Left ventricle myocardium inferior (tissue), 1 donor: ENCODE data around the gene RPAIN. TPM values are rescaled to one million over a fixed set of nuclear protein-coding genes. Genes with fewer than 3 reads are reported as not detected.

ENCODE experiments used
- DNase-seq: peaks from one replicate; pipeline ENCODE4 v3.0.0-alpha.2; 2020
- H3K27ac ChIP-seq: fragments of 200-600 bp; replicated peaks from 2 replicates; pipeline ENCODE4 v1.8.0; 2021
- H3K27me3 ChIP-seq: fragments of 200-600 bp; 2 replicates; pipeline ENCODE4 v1.8.0; 2021; ENCODE audit warnings: low read depth
- H3K36me3 ChIP-seq: fragments of 200-600 bp; 2 replicates; pipeline ENCODE4 v1.8.0; 2021
- H3K4me1 ChIP-seq: fragments of 200-600 bp; 2 replicates; pipeline ENCODE4 v1.8.0; 2021
- H3K4me3 ChIP-seq: fragments of 200-600 bp; 2 replicates; pipeline ENCODE4 v1.8.0; 2021; ENCODE audit warnings: mild to moderate bottlenecking, moderate library complexity
- H3K9me3 ChIP-seq: fragments of 200-600 bp; replicated peaks from 2 replicates; pipeline ENCODE4 v1.8.0; 2021
- CTCF ChIP-seq: fragments of 200-600 bp; IDR thresholded peaks from 2 replicates; pipeline ENCODE4 v1.8.0; 2021; ENCODE audit warnings: antibody characterized with exemption, mild to moderate bottlenecking, borderline replicate concordance
- intact Hi-C: fragments of 100-400 bp; cut with micrococcal nuclease; formaldehyde crosslinking; loops from one replicate; pipeline ENCODE4 v1.11.0; 2022
- total RNA-seq: library from RNA; stranded (reverse); fragmentation: NEBNext Ultra II Directional; extraction: Animal tissue kit (Norgen Biotek cat#: 25700); gene quantifications from one replicate; pipeline ENCODE4 v1.2.1, GENCODE V29; 2021
- donor health status: DM: no; HTN: yes; CAD: no; lungs with severe emphysema.

The RPAIN gene
- total RNA-seq, 1 donor from 2014 or later, result 28.4 TPM

GRCh38 chr17:5405400-5405799 is 14.6 kb upstream of the RPAIN start:
- H3K36me3 ChIP-seq, result peaks cover 99% of the 10 kb centered on the region
- no peak overlapping the region for H3K4me3 ChIP-seq
- no peak for DNase-seq
- no peak for TF ChIP-seq CTCF
- no peak overlapping the region for H3K27ac ChIP-seq
- no peaks in the 10 kb centered on the region for H3K27me3 ChIP-seq
- intact Hi-C loops, result no loop called here
- H3K9me3 ChIP-seq, result no peaks in the 10 kb centered on the region
- no peaks in the 10 kb centered on the region for H3K4me1 ChIP-seq

DNA sequence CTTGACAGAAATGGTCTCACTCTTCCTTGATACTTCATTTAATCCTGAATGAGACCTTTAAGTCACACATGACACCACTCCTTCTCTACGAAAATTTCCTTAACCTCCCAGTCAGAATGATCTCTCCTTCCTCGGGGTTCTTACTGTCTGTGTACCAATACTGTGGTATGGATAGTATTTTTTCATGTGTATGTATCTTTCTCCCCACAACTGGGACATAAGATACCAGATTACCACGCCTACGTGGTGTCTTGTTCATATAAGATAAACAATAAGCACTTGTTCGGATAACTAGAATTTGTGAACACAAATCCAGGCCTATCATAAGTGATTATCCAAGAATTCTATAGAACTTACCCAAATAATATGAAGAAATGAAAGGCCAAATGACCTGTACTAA is 11.8 kb upstream of the RPAIN start:
- no peaks in the 10 kb centered on the region for H3K4me1 ChIP-seq
- no peaks in the 10 kb centered on the region for H3K27me3 ChIP-seq
- intact Hi-C loops, result no loop called here
- no peak for TF ChIP-seq CTCF
- no peak overlapping the region for H3K4me3 ChIP-seq
- H3K27ac ChIP-seq, result no peak overlapping the region
- no peaks in the 10 kb centered on the region for H3K9me3 ChIP-seq
- peaks cover 97% of the 10 kb centered on the region for H3K36me3 ChIP-seq
- no peak for DNase-seq

GRCh38 chr17:5410594-5411272 is 9.2 kb upstream of the RPAIN start:
- H3K36me3 ChIP-seq, result peaks cover 97% of the 10 kb centered on the region
- H3K9me3 ChIP-seq, result no peaks in the 10 kb centered on the region
- no peaks in the 10 kb centered on the region for H3K4me1 ChIP-seq
- no peak for DNase-seq
- no peaks in the 10 kb centered on the region for H3K27me3 ChIP-seq
- intact Hi-C loops, result no loop called here
- no peak overlapping the region for H3K27ac ChIP-seq
- no peak for TF ChIP-seq CTCF
- no peak overlapping the region for H3K4me3 ChIP-seq

- Histone ChIP-seq H3K27me3 (no peaks in the 10 kb centered on the region), H3K9me3 (no peaks in the 10 kb centered on the region), H3K36me3 (peaks cover 85% of the 10 kb centered on the region), H3K27ac (no peak overlapping the region), H3K4me3 (no peak overlapping the region), H3K4me1 (peaks cover 26% of the 10 kb centered on the region)
- DNase-seq, result no peak
- TF ChIP-seq CTCF, result no peak
- intact Hi-C loops, result no loop called here
Observed at GRCh38 chr17:5413682-5414081, 6.3 kb upstream of the RPAIN start.

- H3K4me3 ChIP-seq, result no peak overlapping the region
- DNase-seq, result no peak
- no peak overlapping the region for H3K27ac ChIP-seq
- H3K9me3 ChIP-seq, result no peaks in the 10 kb centered on the region
- intact Hi-C loops, result no loop called here
- peaks cover 55% of the 10 kb centered on the region for H3K4me1 ChIP-seq
- H3K27me3 ChIP-seq, result no peaks in the 10 kb centered on the region
- H3K36me3 ChIP-seq, result peaks cover 64% of the 10 kb centered on the region
- no peak for TF ChIP-seq CTCF
Observed at GRCh38 chr17:5416901-5417300, 3.1 kb upstream of the RPAIN start.
